Right lobe of liver (tissue), 6 donors: ENCODE measurements around the gene ADARB1. TPM values are rescaled to one million over a fixed set of nuclear protein-coding genes. Genes with fewer than 3 reads are reported as not detected.
A peak's percentile ranks its signal among the peaks of the same experiment; 100 is the strongest.

Experiments
- ATAC-seq, 4 donors: fragments of 200-7000 bp; cut with Tn5 transposase; one replicate each; pipeline ENCODE4 v1.9.1; 2020; ENCODE audit warnings: mild to moderate bottlenecking in 4 of 4, moderate library complexity in 4 of 4
- DNase-seq, 3 donors: peaks; one replicate each; pipeline ENCODE4 v3.0.0-alpha.2; 2020
- H3K27ac ChIP-seq, 3 donors: fragments of 200-600 bp; one replicate each; pipeline ENCODE4 v1.8.0; 2022
- H3K27me3 ChIP-seq, 2 donors: fragments of 200-600 bp; one replicate each; pipeline ENCODE4 v1.8.0; 2022
- H3K36me3 ChIP-seq, 4 donors: fragments of 200-600 bp; sonication (generic) in 1 of 4; one replicate each; pipeline versions ENCODE4 v1.5.1 to v1.8.0; 2017 to 2022; ENCODE audit warnings: control low read depth in 1 of 4
- H3K4me1 ChIP-seq, 4 donors: fragments of 200-600 bp; sonication (generic) in 1 of 4; one replicate each; pipeline versions ENCODE4 v1.5.1 to v1.8.0; 2017 to 2022; ENCODE audit warnings: control low read depth in 1 of 4
- H3K4me3 ChIP-seq, 3 donors: fragments of 200-600 bp; one replicate each; pipeline ENCODE4 v1.8.0; 2022
- H3K9me3 ChIP-seq, 4 donors: fragments of 200-600 bp; sonication (generic) in 1 of 4; one replicate each; pipeline versions ENCODE4 v1.5.1 to v1.8.0; 2017 to 2022; ENCODE audit warnings: control low read depth in 1 of 4
- CTCF ChIP-seq, 4 donors: fragments of 200-600 bp in 3 of 4; fragments of 450-650 bp in 1 of 4; IDR thresholded peaks; one replicate each; pipeline versions ENCODE4 v1.5.1 to v1.8.0; 2016 to 2022; ENCODE audit warnings: antibody characterized with exemption in 4 of 4, mild to moderate bottlenecking in 2 of 4
- POLR2A ChIP-seq: fragments of 450-650 bp; IDR thresholded peaks from one replicate; pipeline ENCODE4 v1.6.1; 2017; ENCODE audit warnings: antibody characterized with exemption, mild to moderate bottlenecking
- WGBS: methylation state at CpG from one replicate; pipeline ENCODE4 v1.1.6; 2018; ENCODE audit warnings: low coverage, low lambda C conversion rate; ENCODE audit not compliant: insufficient coverage; ENCODE audit errors: missing lambda C conversion rate; 5-methylcytosine and 5-hydroxymethylcytosine counted together
- intact Hi-C, 2 donors: fragments of 100-400 bp; cut with DNase I; formaldehyde crosslinking; loops; one replicate each; pipeline versions ENCODE4 v1.11.2 to v1.14.1; 2022
- total RNA-seq, 6 experiments: library from RNA; depleted of rRNA in 2 of 6; stranded (reverse); fragments of >200 nt in 2 of 6; fragmentation: NEBNext Ultra II Directional in 3 of 6; extraction: Animal tissue kit (Norgen Biotek cat#: 25700) in 3 of 6; gene quantifications; one replicate each; pipeline versions ENCODE4 v1.1.0 to v1.2.4, GENCODE V29; 2016 to 2023
- donor health status: DM: no; HTN: yes; CAD: no.
- donor health status: DM: no; HTN: no; CAD: no.
- donor health status: DM: no; HTN: no; CAD: no.
- donor health status: DM: no; HTN: yes; CAD: no.
- donor health status: DM: no; HTN: yes; CAD: no.

The ADARB1 gene
- total RNA-seq, 6 experiments from 2014 or later: 4.7 to 9.9 (median 8.6) TPM

GRCh38 chr21:45169682-45170081, 95.3 kb downstream of the ADARB1 start:
- intact Hi-C loops: no loop called here
- H3K9me3 ChIP-seq: no peaks in the 10 kb centered on the region
- ATAC-seq (no peak), DNase-seq (no peak)
- WGBS: 86% methylated on average over 2 of the region's 6 CpGs
- TF ChIP-seq POLR2A: no peak
- no peak for TF ChIP-seq CTCF (IDR thresholded peaks at IDR 0.05)
- H3K36me3 ChIP-seq: no peaks in the 10 kb centered on the region
- H3K27ac ChIP-seq: no peak overlapping the region
- no peaks in the 10 kb centered on the region for H3K27me3 ChIP-seq
- H3K4me3 ChIP-seq: no peak overlapping the region
- H3K4me1 ChIP-seq: peaks cover 0 to 10% (median 0%) of the 10 kb centered on the region in 4 donors

DNA sequence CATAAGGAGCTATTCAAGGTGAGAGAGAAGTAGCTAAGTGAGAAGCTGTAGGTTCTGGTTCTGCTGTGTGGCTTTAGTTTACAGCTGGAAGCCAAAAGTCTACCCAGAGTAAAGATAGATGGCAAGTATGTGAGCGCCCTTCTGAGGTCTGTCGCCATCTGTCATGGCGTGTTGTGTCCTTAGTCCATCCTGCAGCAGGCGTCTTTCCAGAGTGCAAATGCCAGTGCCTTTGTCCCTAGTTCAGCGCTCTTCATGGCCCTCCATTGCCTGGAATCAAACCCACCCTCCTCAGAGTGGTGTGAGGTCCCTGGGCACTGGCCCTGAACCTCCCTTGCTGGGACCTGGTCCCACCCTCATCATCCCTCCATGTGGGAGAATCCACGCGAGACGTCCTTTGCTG, 96.6 kb downstream of the ADARB1 start:
- no peak overlapping the region for H3K4me3 ChIP-seq
- H3K4me1 ChIP-seq: peaks cover 0 to 10% (median 0%) of the 10 kb centered on the region in 4 donors
- H3K27me3 ChIP-seq: no peaks in the 10 kb centered on the region
- no peak for TF ChIP-seq CTCF (IDR thresholded peaks at IDR 0.05)
- TF ChIP-seq POLR2A: no peak
- H3K27ac ChIP-seq: no peak overlapping the region
- DNase-seq: no peak
- WGBS: 93% methylated on average over 6 of the region's 8 CpGs
- intact Hi-C loops: no loop called here
- H3K9me3 ChIP-seq: no peaks in the 10 kb centered on the region
- peaks cover 0 to 2% (median 0%) of the 10 kb centered on the region in 4 donors for H3K36me3 ChIP-seq
- no peak for ATAC-seq

GRCh38 chr21:45172420-45172819, 98.0 kb downstream of the ADARB1 start:
- TF ChIP-seq POLR2A: no peak
- no peaks in the 10 kb centered on the region for H3K27me3 ChIP-seq
- H3K4me3 ChIP-seq: no peak overlapping the region
- no peak for DNase-seq
- peak in 1 of 4 donors; percentile 30 for ATAC-seq
- no peak overlapping the region for H3K27ac ChIP-seq
- H3K4me1 ChIP-seq: peaks cover 0 to 6% (median 0%) of the 10 kb centered on the region in 4 donors
- H3K36me3 ChIP-seq: peaks cover 0 to 2% (median 0%) of the 10 kb centered on the region in 4 donors
- no peaks in the 10 kb centered on the region for H3K9me3 ChIP-seq
- WGBS: 94% methylated on average over 7 of the region's 10 CpGs
- intact Hi-C loops: no loop called here

GRCh38 chr21:45175326-45176095, 101.1 kb downstream of the ADARB1 start:
- no peak overlapping the region for H3K4me3 ChIP-seq
- no peak for ATAC-seq
- no peak overlapping the region for H3K27ac ChIP-seq
- DNase-seq: no peak
- intact Hi-C loops: no loop called here
- H3K36me3 ChIP-seq: peaks cover 0 to 2% (median 0%) of the 10 kb centered on the region in 4 donors
- TF ChIP-seq CTCF (IDR thresholded peaks at IDR 0.05) (no peak), POLR2A (no peak)
- 93% methylated on average over 4 of the region's 12 CpGs for WGBS
- no peaks in the 10 kb centered on the region for H3K9me3 ChIP-seq
- H3K27me3 ChIP-seq: no peaks in the 10 kb centered on the region
- H3K4me1 ChIP-seq: no peaks in the 10 kb centered on the region

DNA sequence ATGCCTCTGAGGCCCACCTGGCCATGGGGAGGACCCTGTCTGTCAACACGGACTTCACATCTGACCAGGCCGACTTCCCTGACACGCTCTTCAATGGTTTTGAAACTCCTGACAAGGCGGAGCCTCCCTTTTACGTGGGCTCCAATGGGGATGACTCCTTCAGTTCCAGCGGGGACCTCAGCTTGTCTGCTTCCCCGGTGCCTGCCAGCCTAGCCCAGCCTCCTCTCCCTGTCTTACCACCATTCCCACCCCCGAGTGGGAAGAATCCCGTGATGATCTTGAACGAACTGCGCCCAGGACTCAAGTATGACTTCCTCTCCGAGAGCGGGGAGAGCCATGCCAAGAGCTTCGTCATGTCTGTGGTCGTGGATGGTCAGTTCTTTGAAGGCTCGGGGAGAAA, 101.8 kb downstream of the ADARB1 start:
- no peak for TF ChIP-seq CTCF (IDR thresholded peaks at IDR 0.05)
- TF ChIP-seq POLR2A: no peak
- no peaks in the 10 kb centered on the region for H3K4me1 ChIP-seq
- DNase-seq (no peak), ATAC-seq (no peak)
- no peaks in the 10 kb centered on the region for H3K27me3 ChIP-seq
- no peak overlapping the region for H3K27ac ChIP-seq
- no peaks in the 10 kb centered on the region for H3K9me3 ChIP-seq
- H3K4me3 ChIP-seq: no peak overlapping the region
- intact Hi-C loops: no loop called here
- 96% methylated on average over 5 of the region's 16 CpGs for WGBS
- H3K36me3 ChIP-seq: peaks cover 0 to 2% (median 0%) of the 10 kb centered on the region in 4 donors
